SU-DHL-6 (cell line): Measurements from ENCODE around the gene PDE4B.

Experiments
- CTCF ChIP-seq: fragments of 200-600 bp; sonication (generic); IDR thresholded peaks from one replicate; pipeline ENCODE4 v1.5.1; 2017; ENCODE audit warnings: antibody characterized with exemption, mild to moderate bottlenecking, low read length, moderate library complexity; ENCODE audit not compliant: insufficient read depth, poor library complexity, severe bottlenecking
- EZH2phosphoT487 ChIP-seq: fragments of 200-600 bp; sonication (generic), shearing (Covaris generic); conservative IDR thresholded peaks from 2 replicates; pipeline ENCODE4 v1.6.1; 2018; ENCODE audit warnings: mild to moderate bottlenecking, antibody characterized with exemption, low read length, moderate library complexity, mixed read lengths

GRCh38 chr1:65765631-65766030, 27.1 kb upstream of the PDE4B start:
- TF ChIP-seq CTCF (no peak), EZH2phosphoT487 (no peak)
